ENCODE results near the gene FAM131A.

- no peak for TF ChIP-seq POLR2A (IDR thresholded peaks at IDR 0.05)
- TF ChIP-seq CTCF (IDR thresholded peaks at IDR 0.05 in 8 of 11, conservative IDR thresholded peaks at IDR 0.05 in 3 of 11) = peak in 9 of 11 experiments; percentile 22 to 70 (median 42)
- no peak for TF ChIP-seq POLR2AphosphoS5 (IDR thresholded peaks at IDR 0.05)
Measured at GRCh38 chr3:184289426-184289938, 47.9 kb upstream of the FAM131A start.
